ENCODE measurements around the gene ART3. TPM values are rescaled to one million over a fixed set of nuclear protein-coding genes. Genes with fewer than 3 reads are reported as not detected.

Gene ART3
- total and polyA plus RNA-seq, 3 donors from 2014 or later = 52.5 to 166 (median 73.9) TPM

- Histone ChIP-seq H3K4me3 (no peak overlapping the region), H3K4me1 (no peaks in the 10 kb centered on the region), H3K9me3 (no peaks in the 10 kb centered on the region), H3K27ac (no peak overlapping the region), H3K27me3 (no peaks in the 10 kb centered on the region), H3K36me3 (ENCODE audit: low read depth, missing control alignments) (no peaks in the 10 kb centered on the region)
- no peak for DNase-seq
- TF ChIP-seq CTCF (IDR thresholded peaks at IDR 0.05) (no peak), POLR2A (IDR thresholded peaks at IDR 0.05) (no peak)
- intact Hi-C loops (cut with DNase I; ENCODE audit: low total_unique reads) = no loop called here
Observed at GRCh38 chr4:76060506-76060905, 14.0 kb upstream of the ART3 start.

GRCh38 chr4:76061421-76061820 is 13.1 kb upstream of the ART3 start:
- Histone ChIP-seq H3K4me3 (no peak overlapping the region), H3K27ac (no peak overlapping the region), H3K9me3 (no peaks in the 10 kb centered on the region), H3K27me3 (no peaks in the 10 kb centered on the region), H3K4me1 (no peaks in the 10 kb centered on the region), H3K36me3 (ENCODE audit: low read depth, missing control alignments) (no peaks in the 10 kb centered on the region)
- WGBS, 2 donors = 60 to 69% methylated on average over 1 of the region's 1 CpG
- intact Hi-C loops (cut with DNase I; ENCODE audit: low total_unique reads) = no loop called here
- no peak for DNase-seq
- TF ChIP-seq CTCF (IDR thresholded peaks at IDR 0.05) (no peak), POLR2A (IDR thresholded peaks at IDR 0.05) (no peak)

GRCh38 chr4:76061982-76062381 is 12.5 kb upstream of the ART3 start:
- Histone ChIP-seq H3K4me3 (no peak overlapping the region), H3K36me3 (ENCODE audit: low read depth, missing control alignments) (no peaks in the 10 kb centered on the region), H3K27me3 (no peaks in the 10 kb centered on the region), H3K4me1 (no peaks in the 10 kb centered on the region), H3K27ac (no peak overlapping the region), H3K9me3 (no peaks in the 10 kb centered on the region)
- intact Hi-C loops (cut with DNase I; ENCODE audit: low total_unique reads) = no loop called here
- TF ChIP-seq CTCF (IDR thresholded peaks at IDR 0.05) (no peak), POLR2A (IDR thresholded peaks at IDR 0.05) (no peak)
- no peak for DNase-seq
- 50 to 70% methylated on average over 1 of the region's 1 CpG for WGBS, 2 donors

GRCh38 chr4:76066546-76066945 is 8.0 kb upstream of the ART3 start:
- Histone ChIP-seq H3K4me1 (no peaks in the 10 kb centered on the region), H3K27ac (no peak overlapping the region), H3K27me3 (no peaks in the 10 kb centered on the region), H3K9me3 (no peaks in the 10 kb centered on the region), H3K36me3 (ENCODE audit: low read depth, missing control alignments) (no peaks in the 10 kb centered on the region), H3K4me3 (no peak overlapping the region)
- no peak for TF ChIP-seq CTCF (IDR thresholded peaks at IDR 0.05)
- no peak for TF ChIP-seq POLR2A (IDR thresholded peaks at IDR 0.05)
- 87% methylated on average over 3 of the region's 3 CpGs; no CpG with 5 or more reads in 1 of the 2 donors for WGBS, 2 donors
- intact Hi-C loops (cut with DNase I; ENCODE audit: low total_unique reads) = loop anchor here (5.0 kb wide), 1 partner anchor 69 kb away; no protein-coding TSS in a partner anchor
- DNase-seq = no peak

GRCh38 chr4:76067652-76068286 is 6.7 kb upstream of the ART3 start:
- Histone ChIP-seq H3K9me3 (no peaks in the 10 kb centered on the region), H3K27ac (no peak overlapping the region), H3K4me3 (no peak overlapping the region), H3K27me3 (no peaks in the 10 kb centered on the region), H3K4me1 (no peaks in the 10 kb centered on the region), H3K36me3 (ENCODE audit: low read depth, missing control alignments) (no peaks in the 10 kb centered on the region)
- TF ChIP-seq POLR2A (IDR thresholded peaks at IDR 0.05) (no peak), CTCF (IDR thresholded peaks at IDR 0.05) (peak; percentile 60 to 75 (median 72))
- intact Hi-C loops (cut with DNase I; ENCODE audit: low total_unique reads) = loop anchor here (5.0 kb wide), 1 partner anchor 70 kb away; no protein-coding TSS in a partner anchor
- WGBS, 2 donors = 27 to 34% methylated on average over 2 of the region's 2 CpGs
- DNase-seq = peak; percentile 84
